Caco-2 (cell line): ENCODE data around the gene EDC4. TPM values are rescaled to one million over a fixed set of nuclear protein-coding genes. Genes with fewer than 3 reads are reported as not detected.

ENCODE experiments used
- BruUV-seq: library from RNA; stranded (reverse); fragments of 400-500 nt; replicated peaks from 2 replicates; lab custom pipeline; 2021; lab: Mats Ljungman, UMichigan
- CTCF ChIA-PET: fragments of 300-600 bp; sonication (Branson Sonifier 250); formaldehyde crosslinking; loops from one replicate; lab custom pipeline; 2022; ENCODE audit warnings: antibody characterized with exemption; lab: Charles Lee
- POLR2A ChIA-PET: fragments of 300-600 bp; sonication (Branson Sonifier 250); formaldehyde crosslinking; loops from one replicate; lab custom pipeline; 2022; ENCODE audit warnings: antibody characterized with exemption; lab: Charles Lee
- DNase-seq, 2 experiments: peaks; one replicate each; pipeline versions ENCODE4 v3.0.0 to v3.0.0-alpha.2; 2020 to 2022
- H3K27me3 ChIP-seq: replicated peaks from 2 replicates; pipeline ENCODE4 v1.6.0; 2011; ENCODE audit warnings: low read length; ENCODE audit not compliant: control insufficient read depth, insufficient read depth
- H3K36me3 ChIP-seq: 2 replicates; pipeline ENCODE4 v1.5.1; 2011; ENCODE audit warnings: low read length; ENCODE audit not compliant: control insufficient read depth, insufficient read depth
- H3K4me1 ChIP-seq: fragments of 250-450 bp; sonication (Bioruptor Pico); 2 replicates; pipeline ENCODE4 v1.5.1; 2020; ENCODE audit warnings: mild to moderate bottlenecking
- H3K4me3 ChIP-seq: 2 replicates; pipeline ENCODE4 v1.5.1; 2011; ENCODE audit warnings: low read depth, mild to moderate bottlenecking, control low read depth, low read length
- H3K9me3 ChIP-seq: fragments of 250-450 bp; sonication (Bioruptor Pico); 2 replicates; pipeline ENCODE4 v1.5.1; 2020; ENCODE audit warnings: mild to moderate bottlenecking, moderate library complexity
- H3K27ac Mint-ChIP-seq: one replicate; pipeline ENCODE4 v1.8.0; 2022; ENCODE audit warnings: mixed read lengths; ENCODE audit not compliant: unreplicated experiment
- H3K27me3 Mint-ChIP-seq: one replicate; pipeline ENCODE4 v1.8.0; 2022; ENCODE audit warnings: mixed read lengths; ENCODE audit not compliant: insufficient read depth, unreplicated experiment
- H3K36me3 Mint-ChIP-seq: one replicate; pipeline ENCODE4 v1.8.0; 2022; ENCODE audit warnings: mild to moderate bottlenecking, mixed read lengths; ENCODE audit not compliant: insufficient read depth, unreplicated experiment
- H3K4me1 Mint-ChIP-seq: one replicate; pipeline ENCODE4 v1.8.0; 2022; ENCODE audit warnings: low read depth, mixed read lengths; ENCODE audit not compliant: unreplicated experiment
- H3K4me3 Mint-ChIP-seq: one replicate; pipeline ENCODE4 v1.8.0; 2022; ENCODE audit warnings: mild to moderate bottlenecking, moderate library complexity, mixed read lengths; ENCODE audit not compliant: unreplicated experiment
- H3K9me3 Mint-ChIP-seq: one replicate; pipeline ENCODE4 v1.8.0; 2022; ENCODE audit warnings: mixed read lengths; ENCODE audit not compliant: unreplicated experiment
- CTCF ChIP-seq, 2 experiments: fragments of 200-600 bp in 1 of 2; IDR thresholded peaks; 1 replicate in 1 of 2; 2 replicates in 1 of 2; pipeline versions ENCODE4 v1.5.1 to v1.8.0; 2011 to 2022; ENCODE audit warnings: antibody characterized with exemption in 1 of 2, control low read depth in 1 of 2, inconsistent platforms in 1 of 2, low read depth in 1 of 2, low read length in 1 of 2, mild to moderate bottlenecking in 1 of 2, moderate library complexity in 1 of 2; ENCODE audit not compliant: insufficient read depth in 1 of 2, severe bottlenecking in 1 of 2, unreplicated experiment in 1 of 2
- intact Hi-C: fragments of 100-400 bp; cut with micrococcal nuclease; formaldehyde crosslinking; loops from one replicate; pipeline ENCODE4 v1.10.0; 2022; ENCODE audit not compliant: unreplicated experiment
- total RNA-seq: library from RNA; stranded (reverse); gene quantifications from 2 replicates; pipeline ENCODE4 v1.2.3, GENCODE V29; 2022

The EDC4 gene
- total RNA-seq, 1 experiment from 2014 or later, result 139 TPM

- CTCF ChIA-PET, result interaction anchor here (0.5 to 2.0 kb wide), 4 partner anchors 36 to 406 kb away, joined by 3 to 12 read pairs (median 6); partner anchors contain the start of genes RANBP10 and TSNAXIP1
- H3K4me3 Mint-ChIP-seq, result no peak overlapping the region
- H3K27me3 ChIP-seq, result no peaks in the 10 kb centered on the region
- no peaks in the 10 kb centered on the region for H3K4me1 ChIP-seq
- intact Hi-C loops, result no loop called here
- H3K4me1 Mint-ChIP-seq, result peaks cover 7% of the 10 kb centered on the region
- POLR2A ChIA-PET, result interaction anchor here (0.6 kb wide), 1 partner anchor 304 kb away, joined by 9 read pairs; no protein-coding TSS in a partner anchor
- no peaks in the 10 kb centered on the region for H3K9me3 Mint-ChIP-seq
- DNase-seq, result no peak
- no peaks in the 10 kb centered on the region for H3K9me3 ChIP-seq
- no peaks in the 10 kb centered on the region for H3K27me3 Mint-ChIP-seq
- peaks cover 7% of the 10 kb centered on the region for H3K36me3 Mint-ChIP-seq
- TF ChIP-seq CTCF (IDR thresholded peaks at IDR 0.05; ENCODE audit: insufficient read depth in 1 of 2, low read depth in 1 of 2, low read length in 1 of 2, severe bottlenecking in 1 of 2, unreplicated experiment in 1 of 2), result peak in 1 of 2 experiments; percentile 30
- H3K27ac Mint-ChIP-seq, result no peak overlapping the region
- no TSS peak for BruUV-seq
- peaks cover 6% of the 10 kb centered on the region for H3K36me3 ChIP-seq
- no peak overlapping the region for H3K4me3 ChIP-seq
Measured at GRCh38 chr16:67919622-67920221, 46.9 kb downstream of the EDC4 start.

DNA sequence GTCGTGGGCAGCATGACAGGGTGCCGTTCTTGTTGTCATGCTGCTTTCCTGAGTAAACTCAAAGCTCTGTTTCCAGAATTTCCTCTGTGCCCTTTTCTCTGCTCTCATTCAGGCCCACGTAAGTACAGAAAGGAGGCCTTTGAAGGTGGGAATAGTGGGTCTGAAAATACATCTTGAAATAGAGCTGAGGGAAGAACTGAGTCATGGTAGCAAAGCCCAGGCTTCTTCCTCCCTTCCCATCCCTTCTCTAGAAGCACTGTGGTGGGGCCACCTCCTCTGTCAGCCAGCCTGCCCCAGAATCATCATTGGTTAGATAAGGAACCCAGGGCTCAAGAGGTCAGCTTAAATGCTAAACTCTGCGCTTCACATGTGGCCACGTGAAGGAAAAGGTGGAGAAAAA lies 49.4 kb downstream of the EDC4 start:
- TF ChIP-seq CTCF (IDR thresholded peaks at IDR 0.05; ENCODE audit: insufficient read depth in 1 of 2, low read depth in 1 of 2, low read length in 1 of 2, severe bottlenecking in 1 of 2, unreplicated experiment in 1 of 2), result no peak
- no peak overlapping the region for H3K4me3 Mint-ChIP-seq
- Histone ChIP-seq H3K4me1 (no peaks in the 10 kb centered on the region), H3K36me3 (peaks cover 6% of the 10 kb centered on the region), H3K4me3 (no peak overlapping the region), H3K27me3 (no peaks in the 10 kb centered on the region), H3K9me3 (no peaks in the 10 kb centered on the region)
- POLR2A ChIA-PET, result no interaction called here
- CTCF ChIA-PET, result interaction anchor here (0.6 to 1.5 kb wide), 4 partner anchors 19 to 118 kb away, joined by 3 to 4 read pairs (median 4); no protein-coding TSS in a partner anchor
- BruUV-seq, result no TSS peak
- no peaks in the 10 kb centered on the region for H3K27me3 Mint-ChIP-seq
- H3K27ac Mint-ChIP-seq, result no peak overlapping the region
- DNase-seq, result no peak
- intact Hi-C loops, result no loop called here
- H3K4me1 Mint-ChIP-seq, result no peaks in the 10 kb centered on the region
- H3K9me3 Mint-ChIP-seq, result no peaks in the 10 kb centered on the region
- peaks cover 7% of the 10 kb centered on the region for H3K36me3 Mint-ChIP-seq

DNA sequence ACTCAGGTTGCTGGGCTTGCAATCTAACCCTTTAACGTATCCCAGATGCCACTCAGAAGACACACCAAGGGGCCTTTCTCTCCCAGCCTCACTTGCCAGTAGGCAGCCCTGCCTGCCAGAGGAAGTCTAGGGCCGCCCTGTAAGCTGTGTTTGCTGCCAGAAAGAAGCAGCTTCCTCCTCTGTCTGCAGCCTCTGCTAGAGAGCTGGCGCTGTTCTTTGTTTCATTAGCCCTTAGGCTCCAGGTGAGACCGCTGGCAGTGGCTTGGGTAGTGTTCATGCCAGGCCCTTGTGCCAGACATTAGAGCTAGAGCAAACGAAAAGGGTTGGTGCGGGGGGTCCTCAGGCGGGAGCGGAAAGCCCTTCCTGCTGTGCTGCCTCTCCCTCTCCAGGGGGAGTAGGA lies 49.9 kb downstream of the EDC4 start:
- Mint-ChIP-seq H3K9me3 (no peaks in the 10 kb centered on the region), H3K27ac (no peak overlapping the region), H3K27me3 (no peaks in the 10 kb centered on the region), H3K4me1 (no peaks in the 10 kb centered on the region), H3K36me3 (peaks cover 7% of the 10 kb centered on the region), H3K4me3 (no peak overlapping the region)
- Histone ChIP-seq H3K4me3 (no peak overlapping the region), H3K36me3 (peaks cover 6% of the 10 kb centered on the region), H3K27me3 (no peaks in the 10 kb centered on the region), H3K4me1 (no peaks in the 10 kb centered on the region), H3K9me3 (no peaks in the 10 kb centered on the region)
- no peak for TF ChIP-seq CTCF (IDR thresholded peaks at IDR 0.05; ENCODE audit: insufficient read depth in 1 of 2, low read depth in 1 of 2, low read length in 1 of 2, severe bottlenecking in 1 of 2, unreplicated experiment in 1 of 2)
- BruUV-seq, result no TSS peak
- no peak for DNase-seq
- intact Hi-C loops, result no loop called here
- ChIA-PET POLR2A (no interaction called here), CTCF (interaction anchor here (0.6 to 1.5 kb wide), 5 partner anchors 18 to 118 kb away, joined by 3 to 4 read pairs (median 3); no protein-coding TSS in a partner anchor)
